ENCODE measurements around the gene XAGE2. TPM values are rescaled to one million over a fixed set of nuclear protein-coding genes. Genes with fewer than 3 reads are reported as not detected.
A peak's percentile ranks its signal among the peaks of the same experiment; 100 is the strongest.

Gene XAGE2
- total RNA-seq (2021; fragmentation: NEBNext Ultra II Directional; extraction: Animal tissue kit (Norgen Biotek cat#: 25700)) (not detected in 2 replicates), polyA plus RNA-seq (2011; rRNA removed) (not detected in 2 replicates), polyA minus RNA-seq (2011; rRNA and poly(A)+ RNA removed) (not detected in 2 replicates)
- not detected for polyA plus RNA-seq (2011; cell fraction: cytosol; rRNA removed)
- not detected for polyA plus RNA-seq (2011; cell fraction: nucleus; rRNA removed)
- polyA plus RNA-seq (2012, experiment 1 of 2): not detected in 4 replicates
- not detected for polyA plus RNA-seq (2012, experiment 2 of 2)
- polyA plus RNA-seq (2013, experiment 1 of 2): not detected
- not detected for polyA plus RNA-seq (2013, experiment 2 of 2)
- polyA minus RNA-seq (2011; cell fraction: cytosol; rRNA and poly(A)+ RNA removed): not detected
- not detected for polyA minus RNA-seq (2011; cell fraction: nucleus; rRNA and poly(A)+ RNA removed)
- long read RNA-seq, experiment 1: 0 reads
- long read RNA-seq, experiment 2: 0 reads

- no peak within 1 kb of the TSS for H3K9ac ChIP-seq (replicated peaks in 1 of 4; ENCODE audit: extremely low read depth in 1 of 4, low read depth in 3 of 4, low read length in 3 of 4)
- H2BK20ac ChIP-seq (ENCODE audit: low read length): no peak within 1 kb of the TSS
- H3K4me1 ChIP-seq (replicated peaks in 1 of 4; ENCODE audit: control insufficient read depth in 3 of 4, insufficient read depth in 4 of 4, low read length in 3 of 4): no peaks in the 10 kb centered on the region; a peak in 1 of 7 replicates
- no peaks in the 10 kb centered on the region for H3K27me3 ChIP-seq (replicated peaks in 1 of 4; ENCODE audit: control insufficient read depth in 3 of 4, extremely low read depth in 1 of 4, insufficient read depth in 3 of 4, low read length in 3 of 4)
- DNase-seq (ENCODE audit: low read depth in 1 of 2, low spot score in 2 of 2): no peak
- H4K5ac ChIP-seq (ENCODE audit: insufficient read length, low read depth, low read length): no peak within 1 kb of the TSS
- no peak within 1 kb of the TSS for H3K27ac ChIP-seq (ENCODE audit: low read depth, low read length)
- H2AK5ac ChIP-seq (ENCODE audit: low read depth, low read length): no peak within 1 kb of the TSS
- H2AFZ ChIP-seq (ENCODE audit: low read length): peak within 1 kb of the TSS; percentile 90; the same call in 1 of the 2 replicates
- H4K20me1 ChIP-seq (replicated peaks in 1 of 2; ENCODE audit: control insufficient read depth in 1 of 2, insufficient read depth in 2 of 2, low read length in 2 of 2): no peaks in the 10 kb centered on the region
- no peaks in the 10 kb centered on the region for H3K79me1 ChIP-seq (ENCODE audit: low read depth, low read length)
- H3K4me2 ChIP-seq (ENCODE audit: insufficient read depth in 1 of 2, low read depth in 2 of 2, low read length in 2 of 2): no peak within 1 kb of the TSS
- H4K8ac ChIP-seq (ENCODE audit: extremely low read depth, insufficient read depth, low read length): no peak within 1 kb of the TSS
- H2BK120ac ChIP-seq (replicated peaks; ENCODE audit: low read depth, low read length): no peak within 1 kb of the TSS
- no peaks in the 10 kb centered on the region for H3K23me2 ChIP-seq (ENCODE audit: low read depth, low read length)
- ChIA-PET POLR2A (ENCODE audit: partially characterized antibody) (no interaction called here), CTCF (ENCODE audit: partially characterized antibody) (no interaction called here)
- no peak within 1 kb of the TSS for H4K91ac ChIP-seq (replicated peaks; ENCODE audit: insufficient read length, low read length)
- H2BK5ac ChIP-seq (ENCODE audit: low read depth, low read length): no peak within 1 kb of the TSS
- H2BK15ac ChIP-seq (ENCODE audit: low read length): no peak within 1 kb of the TSS
- H3K4me3 ChIP-seq (ENCODE audit: extremely low read depth in 1 of 4, insufficient read depth in 2 of 4, low read depth in 3 of 4, low read length in 4 of 4): no peak within 1 kb of the TSS
- no peak for FAIRE-seq
- H3K56ac ChIP-seq (replicated peaks; ENCODE audit: insufficient read length, low read depth, low read length): no peak within 1 kb of the TSS
- no peak within 1 kb of the TSS for H3K23ac ChIP-seq (ENCODE audit: insufficient read length)
- H2BK12ac ChIP-seq (ENCODE audit: low read depth, low read length): no peak within 1 kb of the TSS
- H3K14ac ChIP-seq (ENCODE audit: insufficient read length): no peak within 1 kb of the TSS
- 96% methylated on average over 9 of the region's 19 CpGs; no CpG with 5 or more reads in 1 of the 2 experiments for WGBS, 2 experiments (ENCODE audit: extremely low coverage in 1 of 2, insufficient coverage in 1 of 2, insufficient read length in 1 of 2, insufficient replicate concordance in 2 of 2, low coverage in 1 of 2, low lambda C conversion rate in 2 of 2, missing lambda C conversion rate in 1 of 2)
- H3K4ac ChIP-seq (replicated peaks; ENCODE audit: insufficient read length, low read depth, low read length): no peak within 1 kb of the TSS
- no peaks in the 10 kb centered on the region for H3K36me3 ChIP-seq (ENCODE audit: control insufficient read depth in 2 of 4, insufficient read depth in 4 of 4, low read length in 3 of 4)
- H3K79me2 ChIP-seq (ENCODE audit: control insufficient read depth in 1 of 2, insufficient read depth in 2 of 2, low read length in 2 of 2): no peaks in the 10 kb centered on the region
- H3K18ac ChIP-seq (ENCODE audit: extremely low read depth, low read length): no peak within 1 kb of the TSS
- no peaks in the 10 kb centered on the region for H3K9me3 ChIP-seq (ENCODE audit: insufficient read depth in 2 of 2, low read depth in 1 of 2, low read length in 1 of 2)
- TF ChIP-seq CTBP2 (IDR thresholded peaks at IDR 0.05; ENCODE audit: borderline replicate concordance, insufficient read depth, insufficient read length, low read length) (no peak), CHD2 (IDR thresholded peaks at IDR 0.05; ENCODE audit: low read length) (no peak), ASH2L (IDR thresholded peaks at IDR 0.05; ENCODE audit: low read length) (no peak), RXRA (IDR thresholded peaks at IDR 0.05; ENCODE audit: insufficient read depth, low read depth, low read length) (no peak), KDM5A (IDR thresholded peaks at IDR 0.05; ENCODE audit: low read length) (no peak), SAP30 (IDR thresholded peaks at IDR 0.05; ENCODE audit: insufficient read depth, insufficient replicate concordance, low read length) (no peak), RFX5 (IDR thresholded peaks at IDR 0.05; ENCODE audit: borderline replicate concordance, low read depth, low read length) (no peak), ATF3 (IDR thresholded peaks at IDR 0.05; ENCODE audit: insufficient read depth, low read depth, low read length) (no peak), FOSL1 (IDR thresholded peaks at IDR 0.05; ENCODE audit: insufficient read depth, low read depth, low read length) (no peak), HDAC2 (IDR thresholded peaks at IDR 0.05; ENCODE audit: borderline replicate concordance in 1 of 2, low read depth in 2 of 2, low read length in 2 of 2) (no peak)
Observed at GRCh38 chrX:52368368-52369055, at the start of gene XAGE2. Gene XAGE2, plus strand, starts transcription at chrX:52369021. Its CDS starts 994 bp downstream, at chrX:52370015.

All from H1 (cell line).